Skin of body (tissue), 2 donors: ENCODE measurements around the gene SLAMF9. TPM values are rescaled to one million over a fixed set of nuclear protein-coding genes. Genes with fewer than 3 reads are reported as not detected.

Experiments
- DNase-seq: peaks from one replicate; lab custom pipeline; 2025; lab: John Stamatoyannopoulos, UW
- total RNA-seq: library from RNA; depleted of rRNA; stranded (reverse); fragments of >200 nt; gene quantifications from one replicate; pipeline ENCODE4 v1.2.3, GENCODE V29; 2014

Gene SLAMF9
- total RNA-seq, 1 donor from 2014 or later = not detected

DNA sequence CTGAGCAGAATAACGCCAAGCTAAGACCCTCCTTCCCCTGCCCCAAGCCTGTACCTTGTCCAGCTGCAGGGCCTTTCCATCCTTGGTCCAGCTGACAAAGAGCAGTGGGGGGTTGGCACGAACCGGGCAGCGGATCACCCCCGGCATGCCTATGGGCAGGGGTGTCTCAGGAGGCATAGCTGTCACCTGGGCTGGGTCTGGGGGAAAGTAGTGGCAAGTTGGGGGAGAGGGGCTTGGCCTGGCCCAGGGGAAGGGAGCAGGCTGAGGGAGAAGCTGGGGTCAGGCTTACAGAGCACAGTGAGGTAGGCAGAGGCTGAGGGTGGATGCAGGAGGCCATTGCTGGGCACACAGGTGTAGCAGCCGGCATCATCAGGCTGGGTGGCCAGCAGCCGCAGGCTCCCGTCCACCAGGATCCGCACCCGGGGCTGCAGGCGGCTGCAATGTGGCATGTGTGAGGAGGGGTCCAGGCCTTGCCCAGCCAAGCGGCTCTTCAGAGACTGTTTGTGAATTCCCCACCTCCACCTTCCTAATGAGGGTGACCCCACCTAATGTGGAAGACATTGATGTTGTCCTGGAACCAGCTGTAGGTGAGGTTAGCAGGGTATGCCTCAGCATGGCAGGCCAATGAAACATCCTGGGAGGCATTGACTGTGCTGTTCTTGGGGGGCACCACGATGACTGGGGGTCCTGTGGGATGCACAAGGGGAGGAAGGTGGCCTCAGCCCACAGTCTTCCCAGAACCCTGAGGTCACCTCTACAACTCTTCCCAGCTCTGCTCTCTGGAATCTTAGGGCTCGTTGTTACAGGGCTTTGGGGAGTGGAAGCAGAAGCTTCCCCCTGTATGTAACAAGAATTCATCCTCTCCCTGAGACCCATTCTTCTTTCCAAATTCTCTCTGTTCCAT is 19.6 kb downstream of the SLAMF9 start:
- DNase-seq = no peak

- DNase-seq = peak; percentile 19
These were observed 20.7 kb downstream of the SLAMF9 start for GRCh38 chr1:159933347-159933746.

DNA sequence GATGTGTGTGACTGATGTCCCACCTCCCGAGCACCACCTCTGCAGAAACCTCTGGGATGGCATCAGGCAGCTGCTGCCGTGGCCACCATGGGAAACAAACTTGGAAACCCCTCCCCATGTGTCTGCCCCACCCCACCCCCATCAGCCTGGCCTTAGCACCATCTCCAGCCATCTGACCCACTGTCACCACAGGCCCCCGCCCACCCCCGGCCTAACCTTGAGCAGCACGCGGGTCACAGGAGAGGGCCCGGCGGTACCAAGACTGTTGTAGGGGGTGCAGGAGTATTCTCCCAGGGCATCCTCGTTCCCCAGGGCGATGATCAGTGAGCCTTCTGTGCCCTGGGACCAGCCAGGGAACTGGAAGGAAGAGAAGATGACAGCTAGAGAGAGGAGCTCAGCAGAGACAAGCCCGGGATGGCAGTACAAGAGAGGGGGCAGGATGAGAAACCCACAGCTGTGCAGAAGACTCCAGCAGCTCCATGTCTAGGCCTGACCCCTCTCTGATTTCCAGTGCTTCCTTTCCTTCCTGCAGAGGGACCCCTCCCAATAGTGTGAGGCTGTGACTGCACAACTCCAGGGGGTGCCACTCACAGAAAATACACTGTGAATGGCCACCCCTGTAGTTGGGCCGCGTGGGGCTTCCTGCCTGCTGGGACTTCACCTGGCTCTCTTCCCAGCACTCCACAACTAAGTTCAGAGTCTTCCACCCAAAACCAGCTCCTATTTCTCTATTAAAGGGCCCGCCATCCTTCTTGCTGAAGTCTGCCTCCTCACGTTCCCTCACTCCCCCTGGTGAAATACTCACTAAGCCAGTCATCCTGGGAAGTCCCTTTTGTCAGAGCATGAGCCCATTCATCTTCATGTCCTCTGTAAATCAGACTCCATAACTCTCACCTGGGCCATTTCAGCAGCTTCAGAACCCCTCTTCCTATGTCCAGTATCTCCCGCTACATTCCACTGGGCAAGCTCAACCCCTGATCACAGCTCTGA is 21.4 kb downstream of the SLAMF9 start:
- no peak for DNase-seq

DNA sequence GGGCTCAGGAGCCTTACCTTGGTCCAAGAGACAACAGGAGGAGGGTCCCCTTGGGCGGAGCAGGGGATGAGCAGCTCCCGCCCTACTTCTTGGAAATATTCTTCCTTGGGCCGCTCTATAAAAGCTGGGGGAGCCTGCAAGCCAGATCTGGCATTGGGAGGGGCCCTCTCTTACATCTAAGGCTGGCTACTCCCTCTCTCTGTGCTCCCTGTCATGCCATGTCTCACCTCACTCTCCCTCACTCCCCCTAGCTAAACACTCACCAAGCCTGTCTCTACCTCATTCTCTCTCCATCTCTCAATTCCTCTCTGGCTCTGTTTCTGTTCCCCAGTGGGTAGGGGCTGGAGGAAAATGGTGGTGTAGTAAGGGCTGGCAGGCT is 22.3 kb downstream of the SLAMF9 start:
- no peak for DNase-seq

DNA sequence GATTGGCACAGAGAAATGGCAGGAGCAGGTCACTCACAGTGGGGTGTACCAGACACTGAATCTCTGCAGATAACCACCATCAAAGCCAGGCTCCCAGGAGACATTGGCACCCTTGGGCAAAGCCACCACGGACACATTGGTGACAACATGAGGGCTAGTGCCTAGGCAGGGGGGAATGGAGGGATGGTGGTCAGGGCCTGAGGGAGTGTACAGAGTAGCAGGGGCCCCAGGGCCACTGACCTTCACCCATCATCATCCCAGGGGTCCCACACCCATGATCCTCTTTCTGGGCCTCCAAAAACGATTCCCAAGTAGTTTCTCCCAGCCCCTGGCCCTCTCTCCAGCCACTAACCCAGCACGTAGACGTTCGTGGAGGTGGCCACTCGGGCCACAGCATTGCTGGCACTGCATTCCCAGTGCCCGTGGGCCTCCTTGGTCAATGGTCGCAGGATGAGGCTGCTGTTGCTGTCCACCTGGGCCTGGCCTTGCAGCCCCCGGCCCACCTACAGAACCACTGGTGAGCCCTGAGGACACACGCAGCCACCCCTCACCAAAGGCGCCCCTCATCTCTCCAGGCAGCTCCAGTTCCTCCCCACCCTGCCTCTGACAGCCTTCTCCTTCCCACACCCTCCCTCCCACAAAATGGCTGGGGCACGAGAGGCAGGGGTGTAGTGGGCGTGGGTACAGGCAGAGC is 22.8 kb downstream of the SLAMF9 start:
- no peak for DNase-seq

DNA sequence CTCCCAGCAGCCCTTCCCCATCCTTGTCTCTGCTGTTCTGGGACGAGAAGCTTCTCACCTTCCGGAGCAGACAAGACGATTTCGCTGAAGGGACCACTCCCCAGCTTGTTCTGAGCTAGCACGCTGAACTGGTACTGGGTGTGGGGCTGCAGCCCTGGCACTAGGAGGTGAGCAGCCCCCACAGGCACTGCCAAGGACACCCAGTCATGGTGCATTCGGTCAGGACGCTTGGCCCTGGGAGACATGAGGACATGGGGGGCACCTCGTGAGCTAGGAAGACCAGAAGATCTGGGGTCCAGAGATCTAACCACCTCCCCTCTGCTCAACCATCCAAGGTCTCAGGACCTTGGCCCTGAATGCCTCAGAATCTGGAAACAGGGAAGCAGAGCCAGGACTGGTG is 23.4 kb downstream of the SLAMF9 start:
- DNase-seq = no peak

DNA sequence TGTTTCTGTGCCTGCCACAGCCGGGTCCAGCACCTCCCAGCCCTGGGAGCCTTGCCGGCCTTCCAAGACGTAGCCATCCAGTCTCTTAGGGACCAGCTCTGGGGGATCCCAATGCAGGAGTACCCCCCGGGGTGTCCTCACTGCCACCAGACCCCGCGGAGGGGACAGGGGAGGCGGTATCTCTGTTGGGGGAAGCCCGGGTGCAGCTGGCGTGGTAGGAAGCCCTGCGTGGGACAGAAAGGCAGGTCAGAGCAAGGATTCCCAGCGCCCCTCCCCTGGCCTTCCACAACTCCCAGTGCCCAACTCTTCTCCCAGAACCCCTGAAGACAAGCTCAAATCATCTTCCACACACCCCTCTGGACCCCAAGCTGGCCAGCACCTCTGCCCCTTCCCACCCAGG is 23.8 kb downstream of the SLAMF9 start:
- no peak for DNase-seq

- DNase-seq = no peak
These were observed 24.6 kb downstream of the SLAMF9 start for GRCh38 chr1:159929155-159930051.

DNA sequence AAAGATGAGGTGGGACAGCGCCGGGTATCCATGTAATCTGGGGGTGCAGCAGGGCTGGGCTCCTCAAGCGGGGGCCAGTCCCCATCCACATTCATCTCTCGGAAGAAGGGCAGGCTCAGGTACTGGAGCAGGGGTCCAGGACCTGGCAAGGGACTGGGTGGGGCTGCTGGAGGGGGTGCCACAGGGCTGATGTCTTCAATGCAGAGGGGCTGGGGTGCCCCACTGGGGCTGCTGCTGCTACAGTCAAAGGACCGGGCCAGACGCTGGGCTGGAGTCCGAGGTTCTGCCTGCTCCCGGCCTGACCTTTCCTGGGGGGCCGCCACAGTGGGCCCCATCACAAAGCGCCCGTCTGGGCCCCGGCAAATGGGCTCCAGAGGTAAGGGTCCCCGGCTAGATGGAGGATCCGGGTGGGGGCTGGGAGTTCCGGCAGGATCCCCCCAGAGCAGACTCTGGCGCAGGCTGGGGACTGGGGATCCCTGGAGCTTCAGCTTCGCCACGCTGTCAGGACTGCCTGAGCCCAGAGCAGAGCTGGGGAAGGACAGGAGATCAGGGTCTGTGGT is 25.5 kb downstream of the SLAMF9 start:
- no peak for DNase-seq

GRCh38 chr1:159927849-159928431 is 26.1 kb downstream of the SLAMF9 start:
- DNase-seq = no peak

DNA sequence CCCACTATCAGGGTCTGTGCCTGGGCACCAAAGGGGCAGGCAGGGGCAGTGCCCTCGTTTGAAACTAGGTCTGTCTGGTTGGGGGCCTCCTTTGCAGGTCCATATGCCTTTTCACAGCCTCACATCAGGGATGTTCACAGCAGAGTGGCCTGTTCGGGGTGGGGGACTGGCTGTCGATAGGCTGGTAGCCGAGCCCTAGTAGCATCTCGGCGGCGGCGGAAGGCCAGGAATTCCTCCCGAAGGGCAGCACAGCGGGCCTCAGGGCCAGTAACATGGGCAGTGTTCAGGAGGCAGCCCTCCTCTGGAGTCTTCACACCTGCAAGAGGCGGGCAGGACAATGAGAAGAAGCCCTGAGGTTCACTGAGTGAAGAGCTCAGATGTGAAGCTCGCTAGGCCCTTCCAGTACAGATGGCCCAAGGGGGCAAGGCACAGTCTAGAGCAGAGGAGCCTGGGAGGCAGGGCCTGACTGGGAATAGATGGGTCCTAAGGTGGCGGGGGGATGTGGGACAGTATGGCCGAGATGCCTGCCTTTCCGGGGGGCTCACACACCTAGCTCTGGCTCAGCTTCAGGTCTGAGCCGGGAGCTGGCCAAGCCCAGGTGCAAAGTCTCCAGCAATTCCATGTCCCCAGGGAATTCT is 26.7 kb downstream of the SLAMF9 start:
- no peak for DNase-seq

- DNase-seq = no peak
These were observed 28.3 kb downstream of the SLAMF9 start for GRCh38 chr1:159925719-159926078.

- DNase-seq = peak; percentile 82
These were observed 29.0 kb downstream of the SLAMF9 start, which contains the start of gene TAGLN2 for GRCh38 chr1:159924791-159925718. TSS of gene TAGLN2 (minus strand) at chr1:159925507. CDS start at chr1:159920509, 4,998 bp downstream.

DNA sequence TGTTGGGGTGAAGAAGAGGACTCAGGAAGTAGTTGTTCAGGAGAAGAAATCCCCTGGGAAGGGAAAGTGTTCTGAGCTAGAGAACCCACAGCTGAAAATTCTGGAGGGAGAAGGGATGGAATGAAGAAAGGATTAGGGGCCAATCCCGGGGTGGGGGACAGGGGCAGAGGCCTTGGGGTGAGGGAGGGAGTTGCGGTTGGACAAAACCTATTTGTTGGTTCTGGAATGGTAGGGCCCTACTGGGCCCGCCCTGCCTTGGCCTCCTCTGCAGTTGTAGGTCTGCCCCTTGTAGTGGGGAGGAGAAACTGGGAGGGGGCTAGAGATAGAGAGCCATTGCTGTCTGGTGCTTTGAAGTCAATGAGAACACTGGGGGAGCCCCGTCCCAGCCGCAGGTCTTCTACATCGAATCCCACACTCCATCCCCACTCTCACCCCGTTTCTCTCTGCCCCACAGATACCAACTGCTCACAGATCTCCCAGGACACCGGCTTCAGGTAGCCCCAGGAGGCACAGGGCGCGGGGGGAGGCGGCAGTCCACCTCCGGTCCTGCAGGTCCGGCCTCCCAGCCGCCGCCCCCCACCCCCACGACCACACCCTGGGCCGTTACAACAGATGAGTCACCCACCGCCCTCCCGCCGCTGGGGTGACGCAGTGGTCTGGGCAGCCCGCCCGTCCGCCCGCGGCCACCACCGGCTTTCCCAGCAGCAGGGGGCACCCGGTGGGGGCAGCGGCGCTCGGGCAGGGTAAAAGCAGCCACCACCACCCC is 29.8 kb downstream of the SLAMF9 start:
- peak; percentile 58 for DNase-seq

DNA sequence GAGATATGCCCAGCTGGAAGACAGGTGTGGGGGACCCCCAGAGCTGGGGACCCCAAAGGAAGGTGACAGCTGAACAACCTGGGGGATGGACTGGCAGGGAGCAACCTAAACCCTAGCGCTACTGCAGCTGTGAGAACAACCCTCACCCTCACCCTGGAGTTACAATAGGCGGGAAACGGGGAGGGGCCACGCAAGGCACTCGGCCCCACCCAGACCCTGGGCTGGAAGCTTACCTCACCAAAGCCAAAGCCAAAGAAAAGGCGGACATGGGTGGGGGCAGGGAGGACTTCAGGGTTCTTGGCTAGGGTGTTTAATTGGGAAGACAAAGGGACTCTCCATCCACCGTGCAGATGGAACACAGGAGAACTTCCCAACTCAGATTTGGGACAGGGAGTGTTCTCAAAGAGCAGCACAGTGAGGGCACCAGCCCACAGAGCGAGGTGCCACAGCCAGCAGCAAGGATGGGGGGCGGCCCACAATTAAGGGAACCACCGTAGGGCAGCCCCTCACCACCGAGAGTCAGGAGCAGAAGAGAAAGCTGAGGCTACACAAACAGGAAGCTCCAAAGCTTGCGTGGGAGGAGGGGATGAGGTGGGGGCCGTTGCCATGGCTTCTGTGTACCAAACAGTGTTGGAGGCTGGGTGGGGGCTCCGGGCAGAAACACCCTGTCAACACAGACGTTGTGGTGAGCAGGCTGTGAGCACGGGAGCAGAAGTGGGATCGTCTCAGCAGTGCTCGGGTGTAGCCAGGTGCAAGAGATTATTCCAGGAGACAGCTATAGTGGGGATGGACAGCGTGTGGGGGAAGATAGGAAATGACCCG is 30.6 kb downstream of the SLAMF9 start:
- DNase-seq = peak; percentile 84

DNA sequence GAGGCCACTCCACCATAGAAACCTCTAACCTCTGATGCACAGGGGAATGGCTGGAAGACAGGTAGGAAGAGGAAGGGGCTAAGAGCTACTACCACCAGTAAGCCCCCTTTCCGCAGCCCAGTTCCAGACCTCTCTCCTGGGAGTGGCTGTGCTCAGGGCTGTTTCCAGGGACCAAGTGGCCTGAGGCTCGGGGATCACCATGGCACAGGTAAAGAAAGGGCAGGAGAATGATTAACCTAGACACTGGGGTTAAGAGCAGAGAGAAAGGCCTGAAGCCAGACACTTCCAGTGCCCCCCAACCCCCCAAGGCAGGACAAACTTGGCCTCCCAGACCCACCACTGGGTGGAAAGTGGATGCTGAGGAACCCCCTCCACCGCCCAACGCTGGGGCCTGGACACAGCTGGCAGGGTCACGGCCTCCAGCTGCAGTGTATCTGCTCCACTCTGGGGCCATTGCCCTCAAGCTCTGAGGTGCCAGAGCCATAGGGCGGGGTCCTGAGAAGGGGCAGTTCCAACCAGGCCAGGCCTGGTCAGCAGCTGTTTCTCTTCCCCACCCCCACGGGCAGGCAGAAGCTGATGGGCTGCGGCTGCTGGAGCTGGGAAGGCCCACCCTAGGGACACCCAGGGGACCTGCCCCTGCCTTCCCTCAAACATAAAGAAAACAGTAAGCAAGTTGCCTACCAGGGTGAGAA is 31.4 kb downstream of the SLAMF9 start:
- peak; percentile 34 for DNase-seq
